Type B pancreatic cell (in vitro differentiated cells): Measurements from ENCODE around the gene ACER3. TPM values are rescaled to one million over a fixed set of nuclear protein-coding genes. Genes with fewer than 3 reads are reported as not detected.
"Not testable (repeated sequence)": the region's sequence is repeated elsewhere in the genome, so short reads cannot be mapped to it uniquely, and the experiment has no call there.

Experiments
- DNase-seq: peaks from one replicate; pipeline ENCODE4 v3.0.0; 2021; ENCODE audit warnings: mixed read lengths; ENCODE audit not compliant: unreplicated experiment; ENCODE audit errors: extremely low spot score
- H3K27ac Mint-ChIP-seq: 2 replicates; pipeline ENCODE4 v1.8.0; 2021; ENCODE audit warnings: mild to moderate bottlenecking, mixed read lengths
- H3K27me3 Mint-ChIP-seq: 2 replicates; pipeline ENCODE4 v1.8.0; 2021; ENCODE audit warnings: mixed read lengths
- H3K36me3 Mint-ChIP-seq: 2 replicates; pipeline ENCODE4 v1.8.0; 2021; ENCODE audit warnings: mixed read lengths
- H3K4me1 Mint-ChIP-seq: one replicate; pipeline ENCODE4 v1.8.0; 2021; ENCODE audit warnings: mixed read lengths; ENCODE audit not compliant: unreplicated experiment
- H3K4me3 Mint-ChIP-seq: 2 replicates; pipeline ENCODE4 v1.8.0; 2021; ENCODE audit warnings: mild to moderate bottlenecking, mixed read lengths
- H3K9me3 Mint-ChIP-seq: 2 replicates; pipeline ENCODE4 v1.8.0; 2021; ENCODE audit warnings: mixed read lengths
- CTCF ChIP-seq: fragments of 200-600 bp; sonication (generic); conservative IDR thresholded peaks from 2 replicates; pipeline ENCODE4 v1.5.0; 2021; ENCODE audit warnings: antibody characterized with exemption, mild to moderate bottlenecking
- total RNA-seq: library from RNA; stranded (reverse); gene quantifications from 2 replicates; pipeline ENCODE4 v1.2.1, GENCODE V29; 2021; ENCODE audit warnings: low replicate concordance

Gene ACER3
- total RNA-seq, 1 donor from 2014 or later = 25.7 TPM

- no peak for DNase-seq
- H3K36me3 Mint-ChIP-seq = no peaks in the 10 kb centered on the region
- TF ChIP-seq CTCF = no peak
- H3K4me1 Mint-ChIP-seq = no peaks in the 10 kb centered on the region
- H3K4me3 Mint-ChIP-seq = no peak overlapping the region
- peaks cover 11% of the 10 kb centered on the region for H3K27me3 Mint-ChIP-seq
- no peak overlapping the region for H3K27ac Mint-ChIP-seq
- H3K9me3 Mint-ChIP-seq = no peaks in the 10 kb centered on the region
These were observed 199.1 kb downstream of the ACER3 start for GRCh38 chr11:77059806-77060205.

GRCh38 chr11:77060234-77060633, 199.5 kb downstream of the ACER3 start:
- DNase-seq = no peak
- TF ChIP-seq CTCF = no peak
- Mint-ChIP-seq H3K4me1 (no peaks in the 10 kb centered on the region), H3K36me3 (no peaks in the 10 kb centered on the region), H3K9me3 (no peaks in the 10 kb centered on the region), H3K27me3 (peaks cover 15% of the 10 kb centered on the region), H3K27ac (no peak overlapping the region), H3K4me3 (no peak overlapping the region)

- not testable (repeated sequence) for H3K9me3 Mint-ChIP-seq, DNase-seq, H3K4me1 Mint-ChIP-seq, H3K4me3 Mint-ChIP-seq, H3K36me3 Mint-ChIP-seq, H3K27ac Mint-ChIP-seq
- H3K27me3 Mint-ChIP-seq = peaks cover 15% of the 10 kb centered on the region
These were observed 200.5 kb downstream of the ACER3 start for GRCh38 chr11:77061258-77061657.

- Mint-ChIP-seq H3K4me1 (peaks cover 10% of the 10 kb centered on the region), H3K27ac (peak overlapping the region; percentile 4), H3K9me3 (no peaks in the 10 kb centered on the region), H3K36me3 (no peaks in the 10 kb centered on the region), H3K4me3 (peak overlapping the region; percentile 37), H3K27me3 (peaks cover 17% of the 10 kb centered on the region)
- peak; percentile 15 for DNase-seq
- TF ChIP-seq CTCF = no peak
These were observed 202.2 kb downstream of the ACER3 start for GRCh38 chr11:77062924-77063323.

- Mint-ChIP-seq H3K4me3 (peak overlapping the region; percentile 37), H3K36me3 (no peaks in the 10 kb centered on the region), H3K9me3 (no peaks in the 10 kb centered on the region), H3K4me1 (peaks cover 10% of the 10 kb centered on the region), H3K27ac (peak overlapping the region; percentile 4), H3K27me3 (peaks cover 17% of the 10 kb centered on the region)
- no peak for TF ChIP-seq CTCF
- no peak for DNase-seq
These were observed 202.7 kb downstream of the ACER3 start for GRCh38 chr11:77063407-77063806.

- Mint-ChIP-seq H3K9me3 (no peaks in the 10 kb centered on the region), H3K27ac (no peak overlapping the region), H3K27me3 (peaks cover 17% of the 10 kb centered on the region), H3K4me3 (peak overlapping the region; percentile 37), H3K36me3 (no peaks in the 10 kb centered on the region), H3K4me1 (peaks cover 10% of the 10 kb centered on the region)
- no peak for TF ChIP-seq CTCF
- DNase-seq = peak; percentile 58
These were observed 203.1 kb downstream of the ACER3 start for GRCh38 chr11:77063861-77064260.
